Gastrocnemius medialis (tissue), 4 donors: ENCODE data around the gene VPS4B. TPM values are rescaled to one million over a fixed set of nuclear protein-coding genes. Genes with fewer than 3 reads are reported as not detected.

Experiments
- ATAC-seq, 2 donors: fragments of 150-250 bp; one replicate each; pipeline ENCODE4 v1.9.1; 2016
- DNase-seq, 2 donors: peaks; one replicate each; pipeline ENCODE4 v3.0.0-alpha.2; 2019
- H3K27ac ChIP-seq, 4 donors: fragments of 200-600 bp; sonication (generic); 1 replicate in 1 of 4; 2 replicates in 3 of 4; pipeline ENCODE4 v1.5.1; 2016 to 2018; ENCODE audit warnings: mild to moderate bottlenecking in 2 of 4, moderate library complexity in 1 of 4
- H3K27me3 ChIP-seq, 3 donors: fragments of 200-600 bp; sonication (generic) in 2 of 3; 1 replicate in 1 of 3; 2 replicates in 2 of 3; pipeline versions ENCODE4 v1.5.1 to v1.6.0; 2016 to 2019; ENCODE audit warnings: mild to moderate bottlenecking in 1 of 3, moderate library complexity in 1 of 3
- H3K36me3 ChIP-seq, 2 donors: fragments of 200-600 bp; sonication (generic) in 1 of 2; one replicate each; pipeline ENCODE4 v1.5.1; 2017 to 2018
- H3K4me1 ChIP-seq, 2 donors: fragments of 200-600 bp; sonication (generic) in 1 of 2; one replicate each; pipeline ENCODE4 v1.5.1; 2016 to 2017; ENCODE audit warnings: mild to moderate bottlenecking in 2 of 2
- H3K4me3 ChIP-seq, 4 donors: fragments of 200-600 bp; sonication (generic) in 3 of 4; 1 replicate in 1 of 4; 2 replicates in 3 of 4; pipeline ENCODE4 v1.5.1; 2016 to 2019; ENCODE audit warnings: mild to moderate bottlenecking in 2 of 4
- H3K9me3 ChIP-seq, 3 donors: fragments of 200-600 bp; sonication (generic) in 2 of 3; 1 replicate in 1 of 3; 2 replicates in 2 of 3; pipeline ENCODE4 v1.5.1; 2016 to 2019
- CTCF ChIP-seq, 5 experiments: fragments of 450-650 bp in 3 of 5; fragments of 200-600 bp in 2 of 5; sonication (generic) in 2 of 5; IDR thresholded peaks in 4 of 5; conservative IDR thresholded peaks in 1 of 5; 1 replicate in 4 of 5; 2 replicates in 1 of 5; pipeline ENCODE4 v1.5.1; 2016 to 2019; ENCODE audit warnings: antibody characterized with exemption in 5 of 5, mild to moderate bottlenecking in 3 of 5, moderate library complexity in 3 of 5
- POLR2A ChIP-seq, 2 donors: fragments of 450-650 bp; IDR thresholded peaks; one replicate each; pipeline ENCODE4 v1.6.1; 2017; ENCODE audit warnings: antibody characterized with exemption in 2 of 2, mild to moderate bottlenecking in 2 of 2, moderate library complexity in 2 of 2
- in situ Hi-C, 4 donors: fragments of 200-750 bp; cut with MboI; loops; one replicate each; pipeline versions ENCODE4 v1.15.0 to v1.8.0; 2017; ENCODE audit warnings: low sequenced_read_pairs in 4 of 4
- intact Hi-C: fragments of 100-400 bp; cut with DNase I; formaldehyde crosslinking; loops from one replicate; pipeline ENCODE4 v1.15.1; 2023; ENCODE audit warnings: low total_unique reads
- total RNA-seq, 4 donors: library from RNA; depleted of rRNA; stranded (reverse); fragments of >200 nt; gene quantifications; one replicate each; pipeline versions ENCODE4 v1.1.0 to v1.2.3, GENCODE V29; 2016

The VPS4B gene
- total RNA-seq, 4 donors from 2014 or later = 13.4 to 18.2 (median 16.0) TPM

DNA sequence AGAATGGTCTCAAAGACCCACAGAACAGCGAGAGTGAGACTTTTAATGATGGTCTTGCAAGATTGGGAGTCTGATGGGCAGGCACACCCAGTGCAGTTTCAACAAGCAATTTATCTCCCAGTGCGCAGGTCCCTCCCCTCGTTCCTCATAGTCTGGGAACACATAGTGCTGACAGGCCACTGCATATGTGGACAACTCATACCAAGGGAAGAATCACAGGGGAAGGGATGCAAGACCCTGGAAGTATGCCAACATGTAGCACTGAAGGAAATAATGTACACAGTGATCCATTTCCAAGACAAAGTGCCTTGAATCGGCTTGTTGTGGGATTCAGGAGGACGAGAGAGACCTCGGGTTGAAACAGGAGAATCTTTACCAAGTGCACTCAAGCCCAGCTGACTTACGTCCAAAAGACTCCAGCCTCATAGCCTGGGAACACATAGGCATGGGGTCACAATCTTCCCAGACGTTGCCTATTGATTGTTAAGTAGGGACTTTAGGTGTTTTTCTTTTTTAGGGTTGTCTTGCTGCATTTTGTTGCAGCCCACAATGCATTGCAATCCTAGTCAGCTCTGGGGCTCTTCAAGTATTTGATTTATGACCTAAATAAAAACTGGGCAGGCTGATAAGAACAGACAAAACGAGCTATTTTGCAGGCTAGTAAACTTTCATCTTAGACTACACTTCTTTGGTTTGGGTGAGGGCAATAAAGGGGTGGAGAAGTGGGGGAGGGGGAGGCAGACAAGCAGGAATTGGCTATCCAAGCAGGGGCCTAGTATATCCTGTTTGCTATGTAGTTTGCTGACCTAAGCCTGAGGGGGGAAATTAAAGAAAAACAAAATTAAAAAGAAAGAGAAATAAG is 29.8 kb upstream of the VPS4B start:
- intact Hi-C loops (no loop called here), in situ Hi-C loops (no loop called here)
- H3K4me3 ChIP-seq = no peak overlapping the region
- H3K4me1 ChIP-seq = no peaks in the 10 kb centered on the region
- no peak overlapping the region for H3K27ac ChIP-seq
- DNase-seq (no peak), ATAC-seq (no peak)
- H3K36me3 ChIP-seq = no peaks in the 10 kb centered on the region
- no peaks in the 10 kb centered on the region for H3K27me3 ChIP-seq
- H3K9me3 ChIP-seq = no peaks in the 10 kb centered on the region
- TF ChIP-seq CTCF (IDR thresholded peaks at IDR 0.05 in 4 of 5, conservative IDR thresholded peaks at IDR 0.05 in 1 of 5) (no peak), POLR2A (IDR thresholded peaks at IDR 0.05) (no peak)

GRCh38 chr18:63449426-63449825 is 27.1 kb upstream of the VPS4B start:
- H3K4me1 ChIP-seq = no peaks in the 10 kb centered on the region
- H3K9me3 ChIP-seq = no peaks in the 10 kb centered on the region
- no peaks in the 10 kb centered on the region for H3K36me3 ChIP-seq
- intact Hi-C loops = no loop called here
- DNase-seq (no peak), ATAC-seq (no peak)
- TF ChIP-seq CTCF (IDR thresholded peaks at IDR 0.05 in 4 of 5, conservative IDR thresholded peaks at IDR 0.05 in 1 of 5) = no peak
- no peak for TF ChIP-seq POLR2A (IDR thresholded peaks at IDR 0.05)
- H3K27ac ChIP-seq = no peak overlapping the region
- in situ Hi-C loops = loop anchor here (10.0 to 25.0 kb wide), 4 partner anchors 112 to 737 kb away; partner anchors contain the start of gene PHLPP1 (in 2 of the 4)
- no peaks in the 10 kb centered on the region for H3K27me3 ChIP-seq
- H3K4me3 ChIP-seq = no peak overlapping the region

DNA sequence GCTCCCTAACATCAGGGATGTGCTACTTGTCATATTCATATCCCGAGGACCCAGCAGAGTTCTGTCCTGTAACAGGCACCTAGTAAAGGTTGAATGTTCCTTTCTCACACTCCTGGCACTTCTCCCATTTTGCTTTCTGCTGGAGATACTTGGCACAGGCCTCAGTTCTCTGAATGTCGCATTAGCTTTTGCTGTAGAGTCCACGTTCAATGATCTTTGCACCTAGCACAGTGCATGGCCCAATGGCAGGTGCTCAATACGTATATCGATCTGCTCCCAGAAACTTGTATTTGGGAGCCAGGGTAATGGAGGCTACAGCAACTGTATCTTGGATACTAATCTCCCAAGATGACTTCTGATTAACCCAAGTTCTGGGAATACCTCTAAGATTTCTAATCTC is 24.8 kb upstream of the VPS4B start:
- in situ Hi-C loops (loop anchor here (10.0 to 25.0 kb wide), 4 partner anchors 110 to 735 kb away; partner anchors contain the start of gene PHLPP1 (in 2 of the 4)), intact Hi-C loops (no loop called here)
- Histone ChIP-seq H3K27me3 (no peaks in the 10 kb centered on the region), H3K4me3 (no peak overlapping the region), H3K27ac (no peak overlapping the region), H3K36me3 (no peaks in the 10 kb centered on the region), H3K4me1 (no peaks in the 10 kb centered on the region), H3K9me3 (no peaks in the 10 kb centered on the region)
- TF ChIP-seq POLR2A (IDR thresholded peaks at IDR 0.05) (no peak), CTCF (IDR thresholded peaks at IDR 0.05 in 4 of 5, conservative IDR thresholded peaks at IDR 0.05 in 1 of 5) (no peak)
- no peak for DNase-seq
- ATAC-seq = no peak

- Histone ChIP-seq H3K36me3 (no peaks in the 10 kb centered on the region), H3K4me3 (no peak overlapping the region), H3K27me3 (no peaks in the 10 kb centered on the region), H3K27ac (no peak overlapping the region), H3K4me1 (no peaks in the 10 kb centered on the region), H3K9me3 (no peaks in the 10 kb centered on the region)
- no peak for TF ChIP-seq POLR2A (IDR thresholded peaks at IDR 0.05)
- no peak for TF ChIP-seq CTCF (IDR thresholded peaks at IDR 0.05 in 4 of 5, conservative IDR thresholded peaks at IDR 0.05 in 1 of 5)
- in situ Hi-C loops = loop anchor here (10.0 to 25.0 kb wide), 4 partner anchors 109 to 734 kb away; partner anchors contain the start of gene PHLPP1 (in 2 of the 4)
- ATAC-seq = no peak
- DNase-seq = no peak
- intact Hi-C loops = no loop called here
Observed at GRCh38 chr18:63446266-63446665, 24.0 kb upstream of the VPS4B start.
